Measurements from ENCODE around the gene LBHD1. TPM values are rescaled to one million over a fixed set of nuclear protein-coding genes. Genes with fewer than 3 reads are reported as not detected.

LBHD1 gene
- total and polyA plus RNA-seq, 2 of the 13 experiments (the other 11 are each of a cell fraction or from before 2014, with no cell fraction given): 3.2 to 3.7 TPM

DNA sequence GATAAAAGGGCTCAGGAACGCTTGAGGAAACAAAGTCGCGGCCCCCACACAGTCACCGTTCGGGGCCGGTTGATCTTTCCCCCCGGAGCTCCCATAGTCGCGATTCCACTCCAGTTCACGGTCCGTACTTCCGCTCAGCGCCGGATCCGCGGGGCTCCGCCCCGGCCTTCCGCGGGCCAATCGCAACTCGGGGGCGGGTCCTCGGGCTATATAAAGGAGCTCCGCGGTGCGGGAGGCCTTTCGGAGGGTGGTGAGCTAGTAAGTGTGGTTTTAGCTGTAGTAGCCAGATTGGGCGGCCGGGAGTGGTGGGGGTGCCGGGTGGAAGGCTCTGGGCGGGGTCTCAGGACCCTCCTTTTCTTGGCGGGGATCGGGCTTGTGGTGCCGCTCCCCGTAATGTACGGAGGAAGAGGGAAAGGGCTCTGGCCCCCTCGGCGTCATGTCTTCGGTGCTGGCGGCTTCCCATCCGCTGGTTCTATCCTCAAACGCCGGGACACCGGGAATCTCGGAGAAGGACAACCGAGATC is 6.9 kb downstream of the LBHD1 start, which contains the start of the genes C11orf98 and CSKMT (continued):
- TF ChIP-seq MED1 (CRISPR knock-in tag; IDR thresholded peaks at IDR 0.05): peak; percentile 50; the same call in 1 of the 2 replicates
- peak; percentile 94 for TF ChIP-seq ZFY (CRISPR knock-in tag; IDR thresholded peaks at IDR 0.05)
- peak; percentile 62; the same call in 1 of the 2 replicates for TF ChIP-seq MIER3 (CRISPR knock-in tag; IDR thresholded peaks at IDR 0.05; ENCODE audit: borderline replicate concordance)
- TF ChIP-seq, protein P1, sequence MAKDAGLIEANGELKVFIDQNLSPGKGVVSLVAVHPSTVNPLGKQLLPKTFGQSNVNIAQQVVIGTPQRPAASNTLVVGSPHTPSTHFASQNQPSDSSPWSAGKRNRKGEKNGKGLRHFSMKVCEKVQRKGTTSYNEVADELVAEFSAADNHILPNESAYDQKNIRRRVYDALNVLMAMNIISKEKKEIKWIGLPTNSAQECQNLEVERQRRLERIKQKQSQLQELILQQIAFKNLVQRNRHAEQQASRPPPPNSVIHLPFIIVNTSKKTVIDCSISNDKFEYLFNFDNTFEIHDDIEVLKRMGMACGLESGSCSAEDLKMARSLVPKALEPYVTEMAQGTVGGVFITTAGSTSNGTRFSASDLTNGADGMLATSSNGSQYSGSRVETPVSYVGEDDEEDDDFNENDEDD (CRISPR knock-in tag; IDR thresholded peaks at IDR 0.05; ENCODE audit: borderline replicate concordance): no peak; the same call in 1 of the 2 replicates
- 0 out of 2 replicates have a peak, but pooled peaks have one; percentile 63 for TF ChIP-seq NCOA5 (CRISPR knock-in tag; IDR thresholded peaks at IDR 0.05)
- TF ChIP-seq, protein P2, sequence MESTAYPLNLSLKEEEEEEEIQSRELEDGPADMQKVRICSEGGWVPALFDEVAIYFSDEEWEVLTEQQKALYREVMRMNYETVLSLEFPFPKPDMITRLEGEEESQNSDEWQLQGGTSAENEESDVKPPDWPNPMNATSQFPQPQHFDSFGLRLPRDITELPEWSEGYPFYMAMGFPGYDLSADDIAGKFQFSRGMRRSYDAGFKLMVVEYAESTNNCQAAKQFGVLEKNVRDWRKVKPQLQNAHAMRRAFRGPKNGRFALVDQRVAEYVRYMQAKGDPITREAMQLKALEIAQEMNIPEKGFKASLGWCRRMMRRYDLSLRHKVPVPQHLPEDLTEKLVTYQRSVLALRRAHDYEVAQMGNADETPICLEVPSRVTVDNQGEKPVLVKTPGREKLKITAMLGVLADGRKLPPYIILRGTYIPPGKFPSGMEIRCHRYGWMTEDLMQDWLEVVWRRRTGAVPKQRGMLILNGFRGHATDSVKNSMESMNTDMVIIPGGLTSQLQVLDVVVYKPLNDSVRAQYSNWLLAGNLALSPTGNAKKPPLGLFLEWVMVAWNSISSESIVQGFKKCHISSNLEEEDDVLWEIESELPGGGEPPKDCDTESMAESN (CRISPR knock-in tag; conservative IDR thresholded peaks at IDR 0.05): 0 out of 2 replicates have a peak, but pooled peaks have one; percentile 48
- TF ChIP-seq ZBTB42 (CRISPR knock-in tag; IDR thresholded peaks at IDR 0.05): peak; percentile 76; the same call in 1 of the 2 replicates
- peak; percentile 74 for TF ChIP-seq PCBP2 (optimal IDR thresholded peaks at IDR 0.05; ENCODE audit: low read depth, low read length, poor library complexity, severe bottlenecking)
- 0 out of 2 replicates have a peak, but pooled peaks have one; percentile 58 for TF ChIP-seq ZNF260 (CRISPR knock-in tag; IDR thresholded peaks at IDR 0.05; ENCODE audit: borderline replicate concordance, low read depth)
- no peak for TF ChIP-seq ZNF530 (CRISPR knock-in tag; IDR thresholded peaks at IDR 0.05; ENCODE audit: low read depth)
- TF ChIP-seq, protein P3, sequence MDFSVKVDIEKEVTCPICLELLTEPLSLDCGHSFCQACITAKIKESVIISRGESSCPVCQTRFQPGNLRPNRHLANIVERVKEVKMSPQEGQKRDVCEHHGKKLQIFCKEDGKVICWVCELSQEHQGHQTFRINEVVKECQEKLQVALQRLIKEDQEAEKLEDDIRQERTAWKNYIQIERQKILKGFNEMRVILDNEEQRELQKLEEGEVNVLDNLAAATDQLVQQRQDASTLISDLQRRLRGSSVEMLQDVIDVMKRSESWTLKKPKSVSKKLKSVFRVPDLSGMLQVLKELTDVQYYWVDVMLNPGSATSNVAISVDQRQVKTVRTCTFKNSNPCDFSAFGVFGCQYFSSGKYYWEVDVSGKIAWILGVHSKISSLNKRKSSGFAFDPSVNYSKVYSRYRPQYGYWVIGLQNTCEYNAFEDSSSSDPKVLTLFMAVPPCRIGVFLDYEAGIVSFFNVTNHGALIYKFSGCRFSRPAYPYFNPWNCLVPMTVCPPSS (IDR thresholded peaks at IDR 0.05): no peak
- TF ChIP-seq ZZZ3 (CRISPR knock-in tag; IDR thresholded peaks at IDR 0.05; ENCODE audit: borderline replicate concordance): peak; percentile 77; the same call in 1 of the 2 replicates
- TF ChIP-seq KMT2B (CRISPR knock-in tag; IDR thresholded peaks at IDR 0.05): peak; percentile 22; the same call in 1 of the 2 replicates
- peak; percentile 41 to 94; a peak in 2 of 4 replicates for TF ChIP-seq KLF16 (CRISPR knock-in tag; IDR thresholded peaks at IDR 0.05)
- 0 out of 2 replicates have a peak, but pooled peaks have one; percentile 10 for TF ChIP-seq ZNF790 (CRISPR knock-in tag; IDR thresholded peaks at IDR 0.05; ENCODE audit: borderline replicate concordance)
- no peak for TF ChIP-seq ZNF773 (CRISPR knock-in tag; IDR thresholded peaks at IDR 0.05; ENCODE audit: borderline replicate concordance)
- 0 out of 2 replicates have a peak, but pooled peaks have one; percentile 66 for TF ChIP-seq ZNF468 (CRISPR knock-in tag; IDR thresholded peaks at IDR 0.05)
- TF ChIP-seq MED13 (CRISPR knock-in tag; IDR thresholded peaks at IDR 0.05): peak; percentile 69
- TF ChIP-seq, protein P4, sequence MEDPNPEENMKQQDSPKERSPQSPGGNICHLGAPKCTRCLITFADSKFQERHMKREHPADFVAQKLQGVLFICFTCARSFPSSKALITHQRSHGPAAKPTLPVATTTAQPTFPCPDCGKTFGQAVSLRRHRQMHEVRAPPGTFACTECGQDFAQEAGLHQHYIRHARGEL (CRISPR knock-in tag; IDR thresholded peaks at IDR 0.05): 0 out of 2 replicates have a peak, but pooled peaks have one; percentile 32
- TF ChIP-seq KDM3A (CRISPR knock-in tag; IDR thresholded peaks at IDR 0.05; ENCODE audit: low read depth): 0 out of 2 replicates have a peak, but pooled peaks have one; percentile 4
- TF ChIP-seq, protein P5, sequence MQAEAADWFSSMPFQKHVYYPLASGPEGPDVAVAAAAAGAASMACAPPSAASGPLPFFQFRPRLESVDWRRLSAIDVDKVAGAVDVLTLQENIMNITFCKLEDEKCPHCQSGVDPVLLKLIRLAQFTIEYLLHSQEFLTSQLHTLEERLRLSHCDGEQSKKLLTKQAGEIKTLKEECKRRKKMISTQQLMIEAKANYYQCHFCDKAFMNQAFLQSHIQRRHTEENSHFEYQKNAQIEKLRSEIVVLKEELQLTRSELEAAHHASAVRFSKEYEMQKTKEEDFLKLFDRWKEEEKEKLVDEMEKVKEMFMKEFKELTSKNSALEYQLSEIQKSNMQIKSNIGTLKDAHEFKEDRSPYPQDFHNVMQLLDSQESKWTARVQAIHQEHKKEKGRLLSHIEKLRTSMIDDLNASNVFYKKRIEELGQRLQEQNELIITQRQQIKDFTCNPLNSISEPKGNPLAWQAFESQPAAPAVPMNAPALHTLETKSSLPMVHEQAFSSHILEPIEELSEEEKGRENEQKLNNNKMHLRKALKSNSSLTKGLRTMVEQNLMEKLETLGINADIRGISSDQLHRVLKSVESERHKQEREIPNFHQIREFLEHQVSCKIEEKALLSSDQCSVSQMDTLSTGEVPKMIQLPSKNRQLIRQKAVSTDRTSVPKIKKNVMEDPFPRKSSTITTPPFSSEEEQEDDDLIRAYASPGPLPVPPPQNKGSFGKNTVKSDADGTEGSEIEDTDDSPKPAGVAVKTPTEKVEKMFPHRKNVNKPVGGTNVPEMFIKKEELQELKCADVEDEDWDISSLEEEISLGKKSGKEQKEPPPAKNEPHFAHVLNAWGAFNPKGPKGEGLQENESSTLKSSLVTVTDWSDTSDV (CRISPR knock-in tag; IDR thresholded peaks at IDR 0.05): no peak
- TF ChIP-seq ZNF569 (CRISPR knock-in tag; IDR thresholded peaks at IDR 0.05; ENCODE audit: borderline replicate concordance): 0 out of 2 replicates have a peak, but pooled peaks have one; percentile 29
- TF ChIP-seq ZNF776 (CRISPR knock-in tag; IDR thresholded peaks at IDR 0.05): peak; percentile 84

Measured in HepG2 (cell line).